CD4-positive, alpha-beta T cell treated with Interleukin-1 beta for 1 hour (primary cell): ENCODE results near the gene NMRK2.

Source experiments
- DNase-seq, 2 donors: peaks; one replicate each; pipeline ENCODE4 v3.0.0-alpha.2; 2020 to 2022

The NMRK2 gene

GRCh38 chr19:3981736-3982681 is 49.1 kb downstream of the NMRK2 start:
- DNase-seq, result no peak

GRCh38 chr19:3982701-3983541 is 50.1 kb downstream of the NMRK2 start:
- DNase-seq, result no peak

GRCh38 chr19:3983542-3983914 is 50.7 kb downstream of the NMRK2 start:
- no peak for DNase-seq

- no peak for DNase-seq
These were observed 51.2 kb downstream of the NMRK2 start for GRCh38 chr19:3983936-3984583.

GRCh38 chr19:3984584-3984907 is 51.7 kb downstream of the NMRK2 start:
- DNase-seq, result no peak

- DNase-seq, result peak; percentile 91 to 92
These were observed 52.2 kb downstream of the NMRK2 start, which contains the start of gene EEF2 for GRCh38 chr19:3984908-3985642. TSS of gene EEF2 (minus strand) at chr19:3985463. CDS start at chr19:3985380, 83 bp downstream.

- DNase-seq, result no peak
These were observed 52.9 kb downstream of the NMRK2 start for GRCh38 chr19:3985643-3986259.

- DNase-seq, result peak; percentile 72 to 80
These were observed 53.6 kb downstream of the NMRK2 start for GRCh38 chr19:3986260-3987041.

- DNase-seq, result peak; percentile 92 to 93
These were observed 54.9 kb downstream of the NMRK2 start for GRCh38 chr19:3987619-3988371.

- DNase-seq, result no peak
These were observed 57.9 kb downstream of the NMRK2 start for GRCh38 chr19:3990815-3991117.
